ENCODE results near the gene NYNRIN. TPM values are rescaled to one million over a fixed set of nuclear protein-coding genes. Genes with fewer than 3 reads are reported as not detected.

The NYNRIN gene
- total and polyA plus RNA-seq, 10 of the 15 experiments (the other 5 are each of a cell fraction or from before 2014, with no cell fraction given): under 0.01 to 0.15 (median 0.01) TPM; not detected in 5

GRCh38 chr14:24430143-24430681 lies 31.4 kb downstream of the NYNRIN start (continued):
- TF ChIP-seq PRDM15 (CRISPR knock-in tag; IDR thresholded peaks at IDR 0.05) (no peak), FOS (IDR thresholded peaks at IDR 0.05; ENCODE audit: borderline replicate concordance, extremely low read depth, insufficient read length) (no peak)

DNA sequence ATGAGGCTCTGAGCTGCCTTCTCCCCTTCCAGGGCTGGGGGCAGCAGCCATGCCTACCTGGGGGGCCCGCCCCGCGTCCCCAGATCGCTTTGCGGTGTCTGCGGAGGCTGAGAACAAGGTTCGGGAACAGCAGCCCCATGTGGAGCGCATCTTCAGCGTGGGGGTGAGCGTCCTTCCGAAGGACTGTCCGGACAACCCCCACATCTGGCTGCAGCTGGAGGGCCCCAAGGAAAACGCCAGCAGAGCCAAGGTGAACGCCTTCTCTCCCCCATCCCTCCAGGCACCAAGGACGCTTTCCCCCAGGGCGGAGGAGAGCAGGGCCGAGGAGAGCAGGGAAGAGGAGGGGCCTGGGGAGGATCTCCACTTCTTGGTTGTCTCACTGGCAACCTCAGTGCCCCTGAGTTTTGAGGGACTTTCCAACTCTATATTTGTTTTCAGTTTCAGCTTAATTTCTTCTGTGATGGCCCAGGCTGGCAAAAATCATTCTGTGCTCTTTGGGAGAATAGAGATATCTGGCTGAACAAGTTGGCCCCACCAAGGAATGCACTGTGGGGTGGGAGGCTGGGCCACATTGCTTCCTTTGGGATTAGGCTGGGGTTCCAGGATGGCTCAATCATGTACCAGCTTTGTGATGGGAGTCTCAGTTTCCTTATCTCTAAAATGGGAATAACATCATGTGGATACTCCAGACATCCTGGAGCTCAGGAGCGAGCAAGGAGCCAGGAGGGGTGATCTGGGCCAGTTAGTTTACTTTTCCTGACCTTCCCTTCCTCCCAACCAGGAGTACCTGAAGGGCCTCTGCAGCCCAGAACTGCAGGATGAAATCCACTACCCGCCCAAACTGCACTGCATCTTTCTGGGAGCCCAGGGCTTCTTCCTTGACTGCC lies 32.1 kb downstream of the NYNRIN start:
- Histone ChIP-seq H3K4me3 (peak overlapping the region; percentile 93), H3K9ac (ENCODE audit: control insufficient read depth, insufficient read depth, low read length) (peak overlapping the region; percentile 80), H2AFZ (ENCODE audit: control insufficient read depth, low read depth, low read length) (no peak overlapping the region), H3K27ac (ENCODE audit: control insufficient read depth, insufficient read depth) (peak overlapping the region; percentile 92), H4K20me1 (ENCODE audit: control insufficient read depth, insufficient read depth) (no peaks in the 10 kb centered on the region), H3K4me1 (ENCODE audit: control insufficient read depth, insufficient read depth, low read length) (peaks cover 8% of the 10 kb centered on the region), H3K27me3 (replicated peaks in 1 of 2; ENCODE audit: control insufficient read depth in 2 of 2, insufficient read depth in 2 of 2, low read length in 1 of 2) (no peaks in the 10 kb centered on the region), H3K9me3 (replicated peaks; ENCODE audit: control insufficient read depth, insufficient read depth, low read length) (no peaks in the 10 kb centered on the region), H3K36me3 (ENCODE audit: control insufficient read depth in 2 of 2, insufficient read depth in 2 of 2, low read length in 1 of 2) (peaks cover 4 to 9% of the 10 kb centered on the region in 2 experiments), H3K79me2 (ENCODE audit: control insufficient read depth, insufficient read depth, low read length) (peaks cover 25% of the 10 kb centered on the region), H3K4me2 (ENCODE audit: control insufficient read depth, insufficient read depth) (peak overlapping the region; percentile 91)
- RAD21 ChIA-PET (ENCODE audit: unreplicated experiment): interaction anchor here (0.6 to 4.3 kb wide), 41 partner anchors 8 to 799 kb away, joined by 3 to 141 read pairs (median 5); partner anchors contain the start of genes ADCY4, CIDEB, DCAF11 and IRF9
- DNase-seq (ENCODE audit: low read depth, low spot score): no peak
- POLR2A ChIA-PET: interaction anchor here (0.7 to 3.4 kb wide), 21 partner anchors 10 to 316 kb away, joined by 3 to 61 read pairs (median 4); partner anchors contain the start of genes ADCY4, DCAF11, DHRS1 and IPO4
- SMC1A ChIA-PET (ENCODE audit: uncharacterized antibody, unreplicated experiment): interaction anchor here (0.8 to 8.1 kb wide), 33 partner anchors 9 to 188 kb away, joined by 3 to 79 read pairs (median 6); partner anchors contain the start of genes ADCY4, CIDEB, LTB4R and NFATC4
- intact Hi-C loops (cut with micrococcal nuclease; ENCODE audit: unreplicated experiment) (loop anchor here (1.0 to 2.0 kb wide), 4 partner anchors 66 to 188 kb away; partner anchors contain the start of gene TINF2), in situ Hi-C loops (cut with MboI) (loop anchor here (5.0 to 10.0 kb wide), 3 partner anchors 64 to 1126 kb away; partner anchors contain the start of genes BCL2L2, NFATC4 and PPP1R3E)
- CTCF ChIA-PET: interaction anchor here (0.6 to 10.8 kb wide), 52 partner anchors 8 to 875 kb away, joined by 3 to 452 read pairs (median 5); partner anchors contain the start of genes ADCY4, CHMP4A, CIDEB and LTB4R
- peak; percentile 78 for ATAC-seq
- WGBS (ENCODE audit: insufficient coverage, insufficient replicate concordance, low lambda C conversion rate, missing lambda C conversion rate): 2% methylated on average over 19 of the region's 19 CpGs
- TSS peak; percentile 86 for BruUV-seq (replicated peaks)
- peak; percentile 76 for FAIRE-seq
- TF ChIP-seq, protein P1, sequence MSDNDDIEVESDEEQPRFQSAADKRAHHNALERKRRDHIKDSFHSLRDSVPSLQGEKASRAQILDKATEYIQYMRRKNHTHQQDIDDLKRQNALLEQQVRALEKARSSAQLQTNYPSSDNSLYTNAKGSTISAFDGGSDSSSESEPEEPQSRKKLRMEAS (IDR thresholded peaks at IDR 0.05; ENCODE audit: low read depth, low read length): no peak
- TF ChIP-seq STAT3 (IDR thresholded peaks at IDR 0.05; ENCODE audit: low read depth, low read length): no peak
- TF ChIP-seq CHD2 (IDR thresholded peaks at IDR 0.05; ENCODE audit: borderline replicate concordance, low read depth, low read length): no peak
- no peak for TF ChIP-seq CBX5 (IDR thresholded peaks at IDR 0.05; ENCODE audit: low read depth)
- no peak for TF ChIP-seq SMARCA5 (IDR thresholded peaks at IDR 0.05)
- TF ChIP-seq RAD51 (IDR thresholded peaks at IDR 0.05): no peak
- TF ChIP-seq USF1 (IDR thresholded peaks at IDR 0.05; ENCODE audit: borderline replicate concordance, extremely low read length, insufficient read depth, low read depth, low read length): no peak
- TF ChIP-seq, protein P2, sequence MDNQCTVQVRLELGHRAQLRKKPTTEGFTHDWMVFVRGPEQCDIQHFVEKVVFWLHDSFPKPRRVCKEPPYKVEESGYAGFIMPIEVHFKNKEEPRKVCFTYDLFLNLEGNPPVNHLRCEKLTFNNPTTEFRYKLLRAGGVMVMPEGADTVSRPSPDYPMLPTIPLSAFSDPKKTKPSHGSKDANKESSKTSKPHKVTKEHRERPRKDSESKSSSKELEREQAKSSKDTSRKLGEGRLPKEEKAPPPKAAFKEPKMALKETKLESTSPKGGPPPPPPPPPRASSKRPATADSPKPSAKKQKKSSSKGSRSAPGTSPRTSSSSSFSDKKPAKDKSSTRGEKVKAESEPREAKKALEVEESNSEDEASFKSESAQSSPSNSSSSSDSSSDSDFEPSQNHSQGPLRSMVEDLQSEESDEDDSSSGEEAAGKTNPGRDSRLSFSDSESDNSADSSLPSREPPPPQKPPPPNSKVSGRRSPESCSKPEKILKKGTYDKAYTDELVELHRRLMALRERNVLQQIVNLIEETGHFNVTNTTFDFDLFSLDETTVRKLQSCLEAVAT (IDR thresholded peaks at IDR 0.05): peak; percentile 69; the same call in 1 of the 2 replicates
- 0 out of 2 replicates have a peak, but pooled peaks have one; percentile 62 for TF ChIP-seq HDGF (IDR thresholded peaks at IDR 0.05)
- no peak for TF ChIP-seq NFYA (IDR thresholded peaks at IDR 0.05; ENCODE audit: borderline replicate concordance, low read depth, low read length)
- TF ChIP-seq MYB (IDR thresholded peaks at IDR 0.05; ENCODE audit: borderline replicate concordance, low read depth, low read length): no peak
